HCEC 1CT (cell line): Measurements from ENCODE around the gene G6PD.
"Not testable (repeated sequence)": the region's sequence is repeated elsewhere in the genome, so short reads cannot be mapped to it uniquely, and the experiment has no call there.

Experiments used
- DNase-seq: peaks from one replicate; pipeline ENCODE4 v3.0.0-alpha.2; 2017

Gene G6PD

GRCh38 chrX:154542723-154543424, 3.8 kb downstream of the G6PD start:
- DNase-seq = no peak

GRCh38 chrX:154541896-154542722, 4.5 kb downstream of the G6PD start:
- peak; percentile 81 for DNase-seq

- no peak for DNase-seq
Observed at GRCh38 chrX:154541589-154541895, 5.1 kb downstream of the G6PD start.

- no peak for DNase-seq
Observed at GRCh38 chrX:154540897-154541535, 5.6 kb downstream of the G6PD start.

GRCh38 chrX:154540365-154540764, 6.3 kb downstream of the G6PD start:
- not testable (repeated sequence) for DNase-seq

GRCh38 chrX:154539077-154539476, 7.6 kb downstream of the G6PD start:
- DNase-seq = no peak

GRCh38 chrX:154535892-154536291, 10.8 kb downstream of the G6PD start:
- no peak for DNase-seq

GRCh38 chrX:154534526-154535322, 11.9 kb downstream of the G6PD start:
- DNase-seq = peak; percentile 61

- DNase-seq = no peak
Observed at GRCh38 chrX:154532690-154533089, 14.0 kb downstream of the G6PD start.

- DNase-seq = no peak
Observed at GRCh38 chrX:154531626-154532025, 15.0 kb downstream of the G6PD start.

- DNase-seq = no peak
Observed at GRCh38 chrX:154530286-154530685, 16.4 kb downstream of the G6PD start.

- DNase-seq = peak; percentile 74
Observed at GRCh38 chrX:154529206-154529612, 17.4 kb downstream of the G6PD start.

- peak; percentile 64 for DNase-seq
Observed at GRCh38 chrX:154526901-154527675, 19.6 kb downstream of the G6PD start.

- DNase-seq = no peak
Observed at GRCh38 chrX:154525606-154526490, 20.8 kb downstream of the G6PD start.

- no peak for DNase-seq
Observed at GRCh38 chrX:154519389-154519788, 27.3 kb downstream of the G6PD start.

GRCh38 chrX:154517101-154517781, 29.4 kb downstream of the G6PD start:
- DNase-seq = no peak

- peak; percentile 25 for DNase-seq
Observed at GRCh38 chrX:154516656-154517100, 30.0 kb downstream of the G6PD start.

GRCh38 chrX:154515966-154516655, 30.5 kb downstream of the G6PD start, which contains the start of gene FAM3A:
FAM3A (minus strand) TSS chrX:154516232; CDS start chrX:154515772, 460 bp downstream.
- DNase-seq = peak; percentile 87

- DNase-seq = no peak
Observed at GRCh38 chrX:154515090-154515965, 31.3 kb downstream of the G6PD start.
